ENCODE results near the gene OPA3. TPM values are rescaled to one million over a fixed set of nuclear protein-coding genes. Genes with fewer than 3 reads are reported as not detected.
A peak's percentile ranks its signal among the peaks of the same experiment; 100 is the strongest.

Gene OPA3
- total RNA-seq, 2 experiments from 2014 or later: 5.8 to 12.0 TPM

DNA sequence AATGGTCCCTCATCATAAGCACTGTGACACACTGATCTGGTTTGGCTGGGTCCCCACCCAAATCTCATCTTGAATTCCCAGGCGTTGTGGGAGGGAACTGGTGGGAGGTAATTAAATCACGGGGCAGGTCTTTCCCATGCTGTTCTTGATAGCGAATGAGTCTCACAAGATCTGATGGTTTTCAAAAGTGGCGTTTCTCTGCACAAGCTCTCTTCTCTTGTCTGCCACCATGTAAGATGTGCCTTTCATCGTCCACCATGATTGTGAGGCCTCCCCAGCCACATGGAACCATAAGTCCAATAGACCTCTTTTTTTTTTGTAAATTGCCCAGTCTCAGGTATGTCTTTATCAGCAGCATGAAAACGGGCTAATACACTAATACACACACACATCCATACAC, 24.3 kb upstream of the OPA3 start:
- POLR2A ChIA-PET: no interaction called here
- Histone ChIP-seq H2AFZ (ENCODE audit: low read length) (no peak overlapping the region), H3K4me3 (ENCODE audit: low read depth, low read length, poor library complexity, severe bottlenecking) (no peak overlapping the region), H3K9me3 (ENCODE audit: low read length) (peaks cover 6% of the 10 kb centered on the region; the same call in 1 of the 2 replicates), H3K27ac (ENCODE audit: low read depth, low read length, poor library complexity, severe bottlenecking) (no peak overlapping the region), H3K4me2 (ENCODE audit: low read length) (no peak overlapping the region), H4K20me1 (ENCODE audit: insufficient read depth, low read length) (no peaks in the 10 kb centered on the region), H3K79me2 (ENCODE audit: insufficient read depth, low read depth, low read length) (no peaks in the 10 kb centered on the region), H3K4me1 (ENCODE audit: insufficient read depth, low read length, poor library complexity, severe bottlenecking) (peaks cover 4% of the 10 kb centered on the region), H3K9me2 (ENCODE audit: insufficient read depth, low read length) (no peaks in the 10 kb centered on the region), H3K36me3 (ENCODE audit: insufficient read depth, low read length) (peaks cover 27% of the 10 kb centered on the region)
- BruUV-seq (replicated peaks): no TSS peak
- CTCF ChIA-PET (ENCODE audit: unreplicated experiment): no interaction called here
- no peak for DNase-seq (ENCODE audit: low spot score)
- intact Hi-C loops (cut with micrococcal nuclease; ENCODE audit: unreplicated experiment): no loop called here
- TF ChIP-seq, protein P1, sequence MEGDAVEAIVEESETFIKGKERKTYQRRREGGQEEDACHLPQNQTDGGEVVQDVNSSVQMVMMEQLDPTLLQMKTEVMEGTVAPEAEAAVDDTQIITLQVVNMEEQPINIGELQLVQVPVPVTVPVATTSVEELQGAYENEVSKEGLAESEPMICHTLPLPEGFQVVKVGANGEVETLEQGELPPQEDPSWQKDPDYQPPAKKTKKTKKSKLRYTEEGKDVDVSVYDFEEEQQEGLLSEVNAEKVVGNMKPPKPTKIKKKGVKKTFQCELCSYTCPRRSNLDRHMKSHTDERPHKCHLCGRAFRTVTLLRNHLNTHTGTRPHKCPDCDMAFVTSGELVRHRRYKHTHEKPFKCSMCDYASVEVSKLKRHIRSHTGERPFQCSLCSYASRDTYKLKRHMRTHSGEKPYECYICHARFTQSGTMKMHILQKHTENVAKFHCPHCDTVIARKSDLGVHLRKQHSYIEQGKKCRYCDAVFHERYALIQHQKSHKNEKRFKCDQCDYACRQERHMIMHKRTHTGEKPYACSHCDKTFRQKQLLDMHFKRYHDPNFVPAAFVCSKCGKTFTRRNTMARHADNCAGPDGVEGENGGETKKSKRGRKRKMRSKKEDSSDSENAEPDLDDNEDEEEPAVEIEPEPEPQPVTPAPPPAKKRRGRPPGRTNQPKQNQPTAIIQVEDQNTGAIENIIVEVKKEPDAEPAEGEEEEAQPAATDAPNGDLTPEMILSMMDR (conservative IDR thresholded peaks at IDR 0.05; ENCODE audit: low read length): no peak
- no peak for TF ChIP-seq EZH2phosphoT487 (IDR thresholded peaks at IDR 0.05; ENCODE audit: borderline replicate concordance, low read depth, low read length)

DNA sequence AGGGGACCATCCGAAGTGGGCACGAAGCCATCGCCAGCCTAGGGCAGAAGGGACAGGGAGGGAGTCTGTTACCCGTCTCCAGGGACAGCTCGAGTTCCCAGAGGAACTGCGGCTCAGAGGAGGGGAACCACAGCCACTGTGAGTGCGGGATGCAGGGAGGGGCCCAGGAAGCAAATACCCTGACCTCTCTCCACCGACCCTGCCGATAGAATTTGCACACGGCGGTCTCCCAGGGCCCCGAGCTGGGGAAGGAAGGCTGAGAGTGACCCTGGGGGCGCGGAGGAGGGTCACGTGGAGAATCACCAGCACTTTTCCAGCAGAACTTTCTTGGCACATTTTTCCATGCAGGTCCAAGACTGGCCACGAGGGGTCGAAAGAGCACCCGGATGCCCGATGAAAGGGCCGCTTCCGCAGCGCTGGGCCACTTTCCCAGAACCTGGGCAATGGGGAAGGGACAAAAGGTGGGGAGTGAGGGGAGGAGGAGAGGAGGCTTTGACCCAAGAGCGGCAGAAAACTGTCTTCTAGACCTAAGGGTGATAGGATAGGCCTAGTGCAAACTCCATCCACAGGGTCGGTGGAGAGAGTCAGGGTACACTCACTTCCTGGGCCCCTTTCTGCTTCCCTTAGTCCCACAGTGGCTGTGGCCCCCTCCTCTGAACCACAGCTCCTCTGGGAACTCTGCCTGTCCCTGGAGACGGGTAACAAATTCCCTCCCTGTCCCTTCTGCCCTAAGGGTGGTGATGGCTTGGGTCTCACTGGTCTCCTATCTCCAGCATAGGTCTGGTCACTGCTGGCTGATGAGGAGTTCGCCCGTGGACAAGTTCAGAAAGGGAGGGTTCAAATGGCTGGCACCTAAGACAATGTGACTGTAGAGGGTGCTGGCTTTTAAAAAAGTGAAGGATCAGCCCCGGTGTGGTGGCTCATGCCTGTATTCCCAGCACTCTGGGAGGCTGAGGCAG, 22.7 kb upstream of the OPA3 start:
- H3K27ac ChIP-seq (ENCODE audit: low read depth, low read length, poor library complexity, severe bottlenecking): no peak overlapping the region
- CTCF ChIA-PET (ENCODE audit: unreplicated experiment): no interaction called here

More for the DNA sequence above, 22.7 kb upstream of the OPA3 start:
- Histone ChIP-seq H3K79me2 (ENCODE audit: insufficient read depth, low read depth, low read length) (no peaks in the 10 kb centered on the region), H3K4me3 (ENCODE audit: low read depth, low read length, poor library complexity, severe bottlenecking) (no peak overlapping the region), H3K36me3 (ENCODE audit: insufficient read depth, low read length) (peaks cover 17% of the 10 kb centered on the region), H3K4me2 (ENCODE audit: low read length) (no peak overlapping the region; the same call in 1 of the 2 replicates), H4K20me1 (ENCODE audit: insufficient read depth, low read length) (no peaks in the 10 kb centered on the region), H3K4me1 (ENCODE audit: insufficient read depth, low read length, poor library complexity, severe bottlenecking) (peaks cover 4% of the 10 kb centered on the region), H3K9me2 (ENCODE audit: insufficient read depth, low read length) (no peaks in the 10 kb centered on the region), H3K9me3 (ENCODE audit: low read length) (peaks cover 6% of the 10 kb centered on the region; the same call in 1 of the 2 replicates), H2AFZ (ENCODE audit: low read length) (peak overlapping the region; percentile 46; the same call in 1 of the 2 replicates)
- DNase-seq (ENCODE audit: low spot score): peak; percentile 28
- BruUV-seq (replicated peaks): no TSS peak
- intact Hi-C loops (cut with micrococcal nuclease; ENCODE audit: unreplicated experiment): no loop called here
- TF ChIP-seq, protein P1 (conservative IDR thresholded peaks at IDR 0.05; ENCODE audit: low read length): peak; percentile 77
- no peak for TF ChIP-seq EZH2phosphoT487 (IDR thresholded peaks at IDR 0.05; ENCODE audit: borderline replicate concordance, low read depth, low read length)
- POLR2A ChIA-PET: no interaction called here
